ENCODE data around the gene DNAH10. TPM values are rescaled to one million over a fixed set of nuclear protein-coding genes. Genes with fewer than 3 reads are reported as not detected.

Gene DNAH10
- total and polyA plus RNA-seq, 2 of the 13 experiments (the other 11 are each of a cell fraction or from before 2014, with no cell fraction given): 0.01 to 0.02 TPM

DNA sequence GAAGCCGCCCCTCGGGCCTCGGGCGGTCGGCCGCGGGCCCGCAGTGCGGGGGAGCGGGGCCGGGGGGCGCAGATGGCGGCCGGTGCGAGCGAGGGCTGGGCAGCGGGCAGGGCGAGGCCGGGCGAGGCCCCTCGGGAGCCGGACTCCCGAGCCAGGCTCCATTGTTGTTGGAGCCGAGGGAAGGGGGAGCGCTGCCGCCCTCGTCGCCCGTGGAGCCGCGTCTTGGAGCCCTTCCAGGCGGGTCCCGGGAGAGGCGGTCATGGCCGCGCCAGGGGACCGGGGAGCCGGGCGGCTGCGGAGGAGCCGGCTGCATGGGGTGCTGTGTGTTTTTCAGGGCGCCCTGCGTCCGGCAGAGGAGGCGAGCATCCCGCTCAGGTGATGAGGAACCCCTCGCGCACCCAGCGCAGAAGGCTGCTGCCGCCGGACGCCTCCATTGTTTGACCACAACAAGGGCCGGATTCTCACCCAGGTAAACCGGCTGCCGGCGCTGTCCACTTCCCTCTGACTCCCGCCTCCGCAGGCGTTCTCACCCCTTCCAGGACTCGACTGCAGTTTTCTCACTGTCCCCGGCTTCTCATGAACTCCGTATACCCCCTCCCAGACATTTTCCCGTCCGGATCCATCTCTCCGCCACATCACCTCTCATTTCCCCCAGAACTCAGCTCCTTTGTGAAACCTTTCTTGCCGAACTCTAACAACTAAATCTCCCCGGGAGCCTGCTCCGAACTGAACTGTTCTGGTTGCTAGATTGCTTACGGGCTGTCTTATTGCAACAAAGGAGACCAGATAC lies 211.6 kb downstream of the DNAH10 start (continued):
- no peak for TF ChIP-seq ZNF598 (CRISPR knock-in tag; IDR thresholded peaks at IDR 0.05; ENCODE audit: borderline replicate concordance)
- TF ChIP-seq SMARCC2 (IDR thresholded peaks at IDR 0.05): no peak
- TF ChIP-seq ZNF441 (CRISPR knock-in tag; IDR thresholded peaks at IDR 0.05; ENCODE audit: borderline replicate concordance): 0 out of 2 replicates have a peak, but pooled peaks have one; percentile 3
- TF ChIP-seq AGO2 (optimal IDR thresholded peaks at IDR 0.05; ENCODE audit: low read depth, low read length): peak; percentile 81
- no peak for TF ChIP-seq ZC3H4 (CRISPR knock-in tag; IDR thresholded peaks at IDR 0.05; ENCODE audit: borderline replicate concordance)
- no peak for TF ChIP-seq AKAP8 (CRISPR knock-in tag; IDR thresholded peaks at IDR 0.05)
- TF ChIP-seq, protein P1, sequence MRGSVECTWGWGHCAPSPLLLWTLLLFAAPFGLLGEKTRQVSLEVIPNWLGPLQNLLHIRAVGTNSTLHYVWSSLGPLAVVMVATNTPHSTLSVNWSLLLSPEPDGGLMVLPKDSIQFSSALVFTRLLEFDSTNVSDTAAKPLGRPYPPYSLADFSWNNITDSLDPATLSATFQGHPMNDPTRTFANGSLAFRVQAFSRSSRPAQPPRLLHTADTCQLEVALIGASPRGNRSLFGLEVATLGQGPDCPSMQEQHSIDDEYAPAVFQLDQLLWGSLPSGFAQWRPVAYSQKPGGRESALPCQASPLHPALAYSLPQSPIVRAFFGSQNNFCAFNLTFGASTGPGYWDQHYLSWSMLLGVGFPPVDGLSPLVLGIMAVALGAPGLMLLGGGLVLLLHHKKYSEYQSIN (CRISPR knock-in tag; IDR thresholded peaks at IDR 0.05; ENCODE audit: borderline replicate concordance): no peak
- peak; percentile 45 for TF ChIP-seq SAP130 (CRISPR knock-in tag; IDR thresholded peaks at IDR 0.05; ENCODE audit: low read depth)
- no peak for TF ChIP-seq ZNF792 (CRISPR knock-in tag; IDR thresholded peaks at IDR 0.05)
- no peak for TF ChIP-seq SALL2 (CRISPR knock-in tag; IDR thresholded peaks at IDR 0.05)
- 0 out of 2 replicates have a peak, but pooled peaks have one; percentile 3 for TF ChIP-seq ZNF777 (CRISPR knock-in tag; IDR thresholded peaks at IDR 0.05)

DNA sequence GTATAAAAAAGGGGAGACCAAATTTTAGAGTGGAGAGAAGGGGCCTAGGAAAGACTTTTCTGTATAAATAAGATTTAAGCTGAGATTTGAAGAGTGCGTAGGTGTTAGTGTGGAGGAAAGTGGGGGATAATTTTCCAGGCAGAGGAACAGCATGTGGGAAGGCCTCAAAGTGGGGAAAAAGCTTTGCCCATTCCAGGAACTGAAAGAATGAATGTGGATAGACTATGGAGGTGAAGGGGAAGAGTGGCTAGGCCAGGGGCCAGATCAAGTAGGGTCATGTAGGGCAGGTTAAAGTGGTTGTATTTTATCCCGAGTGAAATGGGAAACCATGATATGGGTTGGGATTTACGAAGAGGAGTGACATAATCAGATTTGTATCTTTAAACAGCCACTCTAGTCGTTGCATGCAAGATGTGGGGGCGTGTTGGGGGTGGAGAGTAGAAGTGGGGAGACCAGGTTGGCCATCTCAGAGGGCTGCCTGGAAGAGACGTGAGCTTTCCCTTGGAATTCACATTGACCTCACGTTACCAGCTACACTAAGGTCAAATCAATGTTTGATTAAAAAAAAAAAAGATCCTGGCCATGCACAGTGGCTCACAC lies 214.2 kb downstream of the DNAH10 start:
- ATAC-seq (no peak), FAIRE-seq (no peak), DNase-seq (ENCODE audit: low spot score) (no peak)
- Histone ChIP-seq H3K27me3 (ENCODE audit: control insufficient read depth in 1 of 2, insufficient read depth in 2 of 2, low read length in 2 of 2) (no peaks in the 10 kb centered on the region; a peak in 1 of 5 replicates), H4K20me1 (ENCODE audit: insufficient read depth, low read length) (peaks cover 6% of the 10 kb centered on the region), H3K4me3 (replicated peaks in 1 of 3; ENCODE audit: insufficient read depth in 1 of 3, low read depth in 2 of 3, low read length in 3 of 3) (no peak overlapping the region), H3K9me3 (ENCODE audit: low read length) (no peaks in the 10 kb centered on the region), H3K4me1 (ENCODE audit: insufficient read depth, low read length) (peaks cover 23% of the 10 kb centered on the region), H3K4me2 (ENCODE audit: low read depth, low read length) (no peak overlapping the region), H2AFZ (ENCODE audit: low read length) (no peak overlapping the region), H3K79me2 (ENCODE audit: insufficient read depth, low read length) (peaks cover 49% of the 10 kb centered on the region), H3K9ac (ENCODE audit: insufficient read depth, low read depth, low read length) (no peak overlapping the region), H3K36me3 (replicated peaks in 1 of 2; ENCODE audit: control insufficient read depth in 1 of 2, insufficient read depth in 2 of 2, low read length in 2 of 2) (peaks cover 4 to 23% of the 10 kb centered on the region in 2 experiments; a peak in 4 of 5 replicates), H3K27ac (ENCODE audit: extremely low read length, insufficient read depth, low read length) (no peak overlapping the region)
- no TSS peak for BruUV-seq (replicated peaks)
- in situ Hi-C loops (cut with HindIII; ENCODE audit: extremely low pct_ligation_motif_present, low pct_unique_long_range_greater_than_20kb): no loop called here
- CTCF ChIA-PET (ENCODE audit: low intra/inter-chr PET ratio, low total read pairs): no interaction called here
- POLR2A ChIA-PET: interaction anchor here (0.6 kb wide), 1 partner anchor 837 kb away, joined by 3 read pairs; no protein-coding TSS in a partner anchor
- WGBS (ENCODE audit: low lambda C conversion rate): 98% methylated on average over 7 of the region's 7 CpGs
- intact Hi-C loops (cut with micrococcal nuclease; ENCODE audit: unreplicated experiment): no loop called here
- TF ChIP-seq KDM2A (CRISPR knock-in tag; IDR thresholded peaks at IDR 0.05; ENCODE audit: borderline replicate concordance, low read depth) (no peak), ZNF331 (CRISPR knock-in tag; IDR thresholded peaks at IDR 0.05) (no peak), MATR3 (CRISPR knock-in tag; IDR thresholded peaks at IDR 0.05) (no peak), HMG20B (CRISPR knock-in tag; conservative IDR thresholded peaks at IDR 0.05) (no peak), TCF12 (IDR thresholded peaks at IDR 0.05) (no peak), TCF12 (CRISPR knock-in tag; IDR thresholded peaks at IDR 0.05) (no peak), FOSL2 (CRISPR knock-in tag; IDR thresholded peaks at IDR 0.05) (no peak), IRX3 (CRISPR knock-in tag; IDR thresholded peaks at IDR 0.05; ENCODE audit: borderline replicate concordance, low read depth) (no peak), XRCC5 (optimal IDR thresholded peaks at IDR 0.05; ENCODE audit: low read length) (no peak)
- TF ChIP-seq, protein P2, sequence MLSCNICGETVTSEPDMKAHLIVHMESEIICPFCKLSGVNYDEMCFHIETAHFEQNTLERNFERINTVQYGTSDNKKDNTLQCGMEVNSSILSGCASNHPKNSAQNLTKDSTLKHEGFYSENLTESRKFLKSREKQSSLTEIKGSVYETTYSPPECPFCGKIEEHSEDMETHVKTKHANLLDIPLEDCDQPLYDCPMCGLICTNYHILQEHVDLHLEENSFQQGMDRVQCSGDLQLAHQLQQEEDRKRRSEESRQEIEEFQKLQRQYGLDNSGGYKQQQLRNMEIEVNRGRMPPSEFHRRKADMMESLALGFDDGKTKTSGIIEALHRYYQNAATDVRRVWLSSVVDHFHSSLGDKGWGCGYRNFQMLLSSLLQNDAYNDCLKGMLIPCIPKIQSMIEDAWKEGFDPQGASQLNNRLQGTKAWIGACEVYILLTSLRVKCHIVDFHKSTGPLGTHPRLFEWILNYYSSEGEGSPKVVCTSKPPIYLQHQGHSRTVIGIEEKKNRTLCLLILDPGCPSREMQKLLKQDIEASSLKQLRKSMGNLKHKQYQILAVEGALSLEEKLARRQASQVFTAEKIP (CRISPR knock-in tag; IDR thresholded peaks at IDR 0.05; ENCODE audit: borderline replicate concordance): no peak
